Left forelimb (tissue), 1 donor: Measurements from ENCODE around the gene FCER1A.

Experiments used
- DNase-seq: peaks from one replicate; pipeline ENCODE4 v3.0.0-alpha.2; 2018; ENCODE audit warnings: low spot score

The FCER1A gene

GRCh38 chr1:159352436-159352835 is 50.3 kb downstream of the FCER1A start:
- DNase-seq = no peak
